Measurements from ENCODE around the gene EFS.
"Not testable (repeated sequence)": the region's sequence is repeated elsewhere in the genome, so short reads cannot be mapped to it uniquely, and the experiment has no call there.

The EFS gene

DNA sequence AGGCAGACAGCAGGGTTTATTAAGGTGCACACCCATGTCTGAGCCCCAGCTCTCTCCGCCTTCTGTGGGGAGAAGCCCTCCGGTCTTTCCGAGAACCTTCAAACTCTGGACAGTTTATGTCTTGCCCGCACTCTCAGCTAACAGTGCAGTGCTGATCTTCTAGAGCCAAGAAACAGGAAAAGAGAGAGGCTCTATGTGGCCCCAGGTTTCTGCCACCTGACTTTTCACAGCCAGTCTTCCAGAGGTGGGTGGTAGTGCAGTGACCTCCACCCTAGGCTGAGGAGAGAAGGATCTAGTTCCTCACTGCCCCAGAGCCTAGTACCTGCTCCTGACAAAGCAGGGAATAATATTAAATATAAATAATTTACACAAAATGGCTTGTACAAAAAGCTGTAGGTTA is 8.3 kb downstream of the EFS start:
- no peak for DNase-seq

GRCh38 chr14:23355871-23356435 is 9.0 kb downstream of the EFS start:
- no peak for DNase-seq

- no peak for DNase-seq
These were observed 10.0 kb downstream of the EFS start for GRCh38 chr14:23354990-23355389.

GRCh38 chr14:23353433-23353780 is 11.6 kb downstream of the EFS start:
- no peak for DNase-seq

- DNase-seq: peak; percentile 39
These were observed 12.2 kb downstream of the EFS start, which contains the start of gene SLC22A17 for GRCh38 chr14:23352506-23353432. Gene SLC22A17, minus strand, starts transcription at chr14:23352887.

- no peak for DNase-seq
These were observed 13.1 kb downstream of the EFS start for GRCh38 chr14:23351681-23352505.

DNA sequence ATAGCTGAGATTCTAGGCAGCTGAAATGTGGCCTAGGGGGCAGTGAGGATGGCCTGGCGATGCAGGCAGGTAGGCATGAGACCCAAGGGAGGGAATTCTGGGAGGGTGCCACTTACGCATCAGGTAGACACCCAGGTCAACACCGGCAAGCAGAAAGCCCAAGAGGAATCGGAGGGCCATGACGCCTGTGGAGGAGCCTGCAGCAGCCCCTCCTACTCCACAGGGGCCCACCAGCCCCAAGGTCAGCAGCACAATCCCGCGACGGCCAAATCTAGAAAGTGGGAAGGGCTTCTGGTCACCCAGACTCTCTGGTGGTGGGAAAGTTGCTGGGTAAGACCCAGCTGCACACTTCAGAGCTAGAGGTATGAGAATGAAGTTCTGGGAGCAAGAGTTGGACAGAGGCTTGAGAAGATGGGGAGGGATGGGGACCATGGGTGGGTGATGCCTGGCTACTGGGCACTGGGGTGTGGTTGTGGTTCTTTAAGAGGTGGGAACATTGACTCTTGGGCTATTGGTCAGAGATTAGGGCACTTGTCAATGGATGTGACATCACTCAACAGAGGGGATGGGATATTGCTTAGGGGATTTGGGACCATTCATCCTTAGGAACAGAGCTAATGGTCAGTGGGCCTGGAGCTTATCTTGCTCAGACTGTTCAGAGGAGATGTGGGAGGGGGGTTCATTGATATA is 15.7 kb downstream of the EFS start:
- DNase-seq: no peak

DNA sequence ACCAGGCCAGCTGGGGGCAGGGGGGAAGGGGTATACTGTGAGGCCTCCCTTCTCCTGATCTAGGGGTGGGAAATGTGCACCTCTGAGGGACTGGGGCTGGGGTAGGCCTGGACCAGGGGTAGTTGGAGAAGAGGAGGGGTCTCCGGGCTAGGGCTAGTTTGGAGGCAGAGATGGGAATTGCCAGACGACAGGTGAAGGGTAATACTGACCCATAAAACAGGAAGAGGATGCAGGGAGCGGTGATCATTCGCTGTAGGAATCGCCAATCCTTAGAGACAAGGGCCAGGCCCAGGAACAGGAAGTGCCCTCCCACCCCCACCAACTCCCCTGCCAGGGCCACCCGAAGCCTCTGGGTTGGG is 16.7 kb downstream of the EFS start:
- DNase-seq: no peak

- no peak for DNase-seq
These were observed 17.3 kb downstream of the EFS start for GRCh38 chr14:23347406-23348296.

GRCh38 chr14:23346693-23347405 is 18.1 kb downstream of the EFS start:
- no peak for DNase-seq

- DNase-seq: no peak
These were observed 18.8 kb downstream of the EFS start for GRCh38 chr14:23345987-23346692.

DNA sequence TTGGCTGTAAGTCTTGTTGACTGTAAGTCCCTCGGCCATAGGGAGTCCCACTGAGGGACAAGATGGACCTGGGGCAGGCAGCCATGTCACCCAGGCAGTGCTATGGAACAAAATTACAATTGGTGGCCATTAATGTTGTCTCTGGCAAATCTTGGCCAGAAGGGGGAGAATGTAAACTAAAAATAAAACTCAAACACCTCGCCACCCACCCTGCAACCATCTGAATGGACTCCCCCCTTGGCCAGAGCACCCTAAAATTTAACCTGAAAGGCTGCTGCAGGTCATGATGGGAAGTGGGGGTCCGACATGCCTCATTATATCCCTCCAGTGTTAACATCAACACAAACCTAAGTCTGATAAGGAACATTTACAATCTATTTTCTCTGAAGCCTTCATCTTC is 20.5 kb downstream of the EFS start:
- no peak for DNase-seq

- no peak for DNase-seq
These were observed 25.3 kb downstream of the EFS start for GRCh38 chr14:23339506-23340268.

GRCh38 chr14:23335623-23336022 is 29.3 kb downstream of the EFS start:
- DNase-seq: no peak

- DNase-seq: peak; percentile 78
These were observed 36.8 kb downstream of the EFS start for GRCh38 chr14:23327947-23328744.

GRCh38 chr14:23326491-23327332 is 38.3 kb downstream of the EFS start:
- no peak for DNase-seq

DNA sequence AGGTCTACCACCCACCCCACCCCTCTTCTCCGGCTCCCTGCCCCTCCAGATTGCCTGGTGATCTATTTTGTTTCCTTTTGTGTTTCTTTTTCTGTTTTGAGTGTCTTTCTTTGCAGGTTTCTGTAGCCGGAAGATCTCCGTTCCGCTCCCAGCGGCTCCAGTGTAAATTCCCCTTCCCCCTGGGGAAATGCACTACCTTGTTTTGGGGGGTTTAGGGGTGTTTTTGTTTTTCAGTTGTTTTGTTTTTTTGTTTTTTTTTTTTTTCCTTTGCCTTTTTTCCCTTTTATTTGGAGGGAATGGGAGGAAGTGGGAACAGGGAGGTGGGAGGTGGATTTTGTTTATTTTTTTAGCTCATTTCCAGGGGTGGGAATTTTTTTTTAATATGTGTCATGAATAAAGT is 39.2 kb downstream of the EFS start:
- not testable (repeated sequence) for DNase-seq

DNA sequence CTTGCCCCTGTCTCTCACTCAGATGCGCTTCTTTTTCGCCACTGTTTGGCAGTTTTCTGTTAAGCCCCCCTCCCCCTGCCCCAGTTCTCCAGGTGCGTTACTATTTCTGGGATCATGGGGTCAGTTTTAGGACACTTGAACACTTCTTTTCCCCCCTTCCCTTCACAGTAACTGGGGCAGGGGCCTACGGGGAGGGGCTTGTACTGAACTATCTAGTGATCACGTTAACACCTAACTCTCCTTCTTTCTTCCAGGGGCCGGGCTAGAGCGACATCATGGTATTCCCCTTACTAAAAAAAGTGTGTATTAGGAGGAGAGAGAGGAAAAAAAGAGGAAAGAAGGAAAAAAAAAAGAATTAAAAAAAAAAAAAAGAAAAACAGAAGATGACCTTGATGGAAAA is 40.0 kb downstream of the EFS start:
- no peak for DNase-seq

Data from activated CD4-positive, alpha-beta T cell treated with anti-CD3 and anti-CD28 coated beads, Interleukin-10, Interleukin-2, amounts not matched to agents 100 ng/mL and 50 ng/mL, durations not matched to agents 16 hours and 8 hours (primary cell).